ENCODE results near the gene DNAJC2.
"Not testable (repeated sequence)": the region's sequence is repeated elsewhere in the genome, so short reads cannot be mapped to it uniquely, and the experiment has no call there.

GRCh38 chr7:103279636-103279962 is 65.0 kb downstream of the DNAJC2 start:
- not testable (repeated sequence) for TF ChIP-seq POLR2A, CTCF (IDR thresholded peaks at IDR 0.05)

All from heart left ventricle (tissue), 13 donors.